Chondrocyte (in vitro differentiated cells): ENCODE data around the gene KCNQ1. TPM values are rescaled to one million over a fixed set of nuclear protein-coding genes. Genes with fewer than 3 reads are reported as not detected.

Experiments used
- DNase-seq: peaks from one replicate; pipeline ENCODE4 v3.0.0; 2021; ENCODE audit warnings: mixed read lengths, low spot score
- H3K27ac Mint-ChIP-seq: one replicate; pipeline ENCODE4 v1.8.0; 2021; ENCODE audit warnings: mild to moderate bottlenecking, moderate library complexity, mixed read lengths; ENCODE audit not compliant: unreplicated experiment
- H3K27me3 Mint-ChIP-seq: 2 replicates; pipeline ENCODE4 v1.8.0; 2021; ENCODE audit warnings: low read depth, mixed read lengths
- H3K36me3 Mint-ChIP-seq: 2 replicates; pipeline ENCODE4 v1.8.0; 2021; ENCODE audit warnings: low read depth, mixed read lengths
- H3K4me1 Mint-ChIP-seq: 2 replicates; pipeline ENCODE4 v1.8.0; 2021; ENCODE audit warnings: low read depth, mild to moderate bottlenecking, mixed read lengths
- H3K4me3 Mint-ChIP-seq: one replicate; pipeline ENCODE4 v1.8.0; 2021; ENCODE audit warnings: mild to moderate bottlenecking, moderate library complexity, mixed read lengths; ENCODE audit not compliant: unreplicated experiment
- H3K9me3 Mint-ChIP-seq: 2 replicates; pipeline ENCODE4 v1.8.0; 2021; ENCODE audit warnings: low read depth, mixed read lengths
- total RNA-seq: library from RNA; stranded (reverse); gene quantifications from 3 replicates; pipeline ENCODE4 v1.2.1, GENCODE V29; 2021
- TF ChIP-seq, protein P1 (sequence below): fragments of 200-600 bp; sonication (generic); IDR thresholded peaks from 2 replicates; pipeline ENCODE4 v1.5.0; 2021; ENCODE audit warnings: antibody characterized with exemption, mild to moderate bottlenecking, moderate library complexity

Gene KCNQ1
- total RNA-seq, 1 donor from 2014 or later: not detected

DNA sequence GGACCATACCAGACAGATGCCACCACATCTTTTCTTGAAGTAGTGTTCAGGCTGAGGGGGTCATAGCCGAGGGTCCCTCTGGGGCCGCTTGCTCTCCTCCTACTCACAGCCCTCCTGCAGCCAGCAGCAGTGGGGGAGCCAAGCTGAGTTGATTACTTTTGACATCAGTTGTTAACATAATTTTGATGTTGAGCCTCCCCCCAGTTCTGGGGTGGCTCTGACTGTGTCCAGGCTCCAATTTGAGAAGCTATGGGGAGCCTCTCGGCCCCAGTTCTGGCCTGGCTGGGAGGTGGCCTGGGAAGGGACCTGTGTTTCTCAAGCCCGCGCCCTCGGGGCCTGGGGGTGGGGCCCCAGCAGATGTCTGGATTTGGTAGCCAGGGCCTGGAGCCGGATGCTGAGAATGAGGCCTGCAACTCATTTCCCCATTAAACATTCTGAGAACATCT lies 207.0 kb downstream of the KCNQ1 start:
- Mint-ChIP-seq H3K9me3 (peaks cover 55% of the 10 kb centered on the region), H3K27me3 (peaks cover 4% of the 10 kb centered on the region), H3K4me1 (peaks cover 16% of the 10 kb centered on the region), H3K36me3 (peaks cover 38% of the 10 kb centered on the region), H3K27ac (no peak overlapping the region), H3K4me3 (no peak overlapping the region)
- TF ChIP-seq, protein P1, sequence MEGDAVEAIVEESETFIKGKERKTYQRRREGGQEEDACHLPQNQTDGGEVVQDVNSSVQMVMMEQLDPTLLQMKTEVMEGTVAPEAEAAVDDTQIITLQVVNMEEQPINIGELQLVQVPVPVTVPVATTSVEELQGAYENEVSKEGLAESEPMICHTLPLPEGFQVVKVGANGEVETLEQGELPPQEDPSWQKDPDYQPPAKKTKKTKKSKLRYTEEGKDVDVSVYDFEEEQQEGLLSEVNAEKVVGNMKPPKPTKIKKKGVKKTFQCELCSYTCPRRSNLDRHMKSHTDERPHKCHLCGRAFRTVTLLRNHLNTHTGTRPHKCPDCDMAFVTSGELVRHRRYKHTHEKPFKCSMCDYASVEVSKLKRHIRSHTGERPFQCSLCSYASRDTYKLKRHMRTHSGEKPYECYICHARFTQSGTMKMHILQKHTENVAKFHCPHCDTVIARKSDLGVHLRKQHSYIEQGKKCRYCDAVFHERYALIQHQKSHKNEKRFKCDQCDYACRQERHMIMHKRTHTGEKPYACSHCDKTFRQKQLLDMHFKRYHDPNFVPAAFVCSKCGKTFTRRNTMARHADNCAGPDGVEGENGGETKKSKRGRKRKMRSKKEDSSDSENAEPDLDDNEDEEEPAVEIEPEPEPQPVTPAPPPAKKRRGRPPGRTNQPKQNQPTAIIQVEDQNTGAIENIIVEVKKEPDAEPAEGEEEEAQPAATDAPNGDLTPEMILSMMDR: no peak
- peak; percentile 51 for DNase-seq

- H3K36me3 Mint-ChIP-seq: peaks cover 35% of the 10 kb centered on the region
- no peak overlapping the region for H3K4me3 Mint-ChIP-seq
- H3K27me3 Mint-ChIP-seq: no peaks in the 10 kb centered on the region
- H3K4me1 Mint-ChIP-seq: peaks cover 19% of the 10 kb centered on the region
- H3K9me3 Mint-ChIP-seq: peaks cover 52% of the 10 kb centered on the region
- no peak overlapping the region for H3K27ac Mint-ChIP-seq
- TF ChIP-seq, protein P1: no peak
- DNase-seq: no peak
Observed at GRCh38 chr11:2652333-2653197, 207.8 kb downstream of the KCNQ1 start.

DNA sequence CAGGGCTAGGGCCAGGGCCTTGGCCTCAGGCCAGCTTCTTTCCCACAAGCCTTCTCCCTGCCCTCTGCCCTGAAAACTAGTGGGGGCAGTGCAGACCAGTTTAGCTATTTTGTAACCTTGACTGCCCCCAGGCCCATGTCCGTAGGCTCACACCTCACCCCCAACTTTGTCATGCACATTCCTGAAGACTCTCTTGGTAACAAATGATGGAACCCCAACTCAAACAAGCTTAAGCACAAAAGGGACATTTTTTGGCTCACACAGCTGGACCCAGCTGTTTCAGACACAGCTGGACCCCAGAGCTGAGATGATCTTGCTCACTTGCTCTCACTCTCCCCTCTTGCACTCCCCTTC lies 208.4 kb downstream of the KCNQ1 start:
- DNase-seq: no peak
- Mint-ChIP-seq H3K4me3 (no peak overlapping the region), H3K27me3 (no peaks in the 10 kb centered on the region), H3K4me1 (peaks cover 19% of the 10 kb centered on the region), H3K36me3 (peaks cover 33% of the 10 kb centered on the region), H3K27ac (peak overlapping the region; percentile 53), H3K9me3 (peaks cover 49% of the 10 kb centered on the region)
- TF ChIP-seq, protein P1: no peak

- TF ChIP-seq, protein P1: no peak
- H3K4me1 Mint-ChIP-seq: peaks cover 23% of the 10 kb centered on the region
- no peaks in the 10 kb centered on the region for H3K27me3 Mint-ChIP-seq
- DNase-seq: peak; percentile 61
- peak overlapping the region; percentile 28 for H3K4me3 Mint-ChIP-seq
- peaks cover 47% of the 10 kb centered on the region for H3K9me3 Mint-ChIP-seq
- H3K27ac Mint-ChIP-seq: peak overlapping the region; percentile 20
- peaks cover 38% of the 10 kb centered on the region for H3K36me3 Mint-ChIP-seq
Observed at GRCh38 chr11:2653930-2654739, 209.3 kb downstream of the KCNQ1 start.

DNA sequence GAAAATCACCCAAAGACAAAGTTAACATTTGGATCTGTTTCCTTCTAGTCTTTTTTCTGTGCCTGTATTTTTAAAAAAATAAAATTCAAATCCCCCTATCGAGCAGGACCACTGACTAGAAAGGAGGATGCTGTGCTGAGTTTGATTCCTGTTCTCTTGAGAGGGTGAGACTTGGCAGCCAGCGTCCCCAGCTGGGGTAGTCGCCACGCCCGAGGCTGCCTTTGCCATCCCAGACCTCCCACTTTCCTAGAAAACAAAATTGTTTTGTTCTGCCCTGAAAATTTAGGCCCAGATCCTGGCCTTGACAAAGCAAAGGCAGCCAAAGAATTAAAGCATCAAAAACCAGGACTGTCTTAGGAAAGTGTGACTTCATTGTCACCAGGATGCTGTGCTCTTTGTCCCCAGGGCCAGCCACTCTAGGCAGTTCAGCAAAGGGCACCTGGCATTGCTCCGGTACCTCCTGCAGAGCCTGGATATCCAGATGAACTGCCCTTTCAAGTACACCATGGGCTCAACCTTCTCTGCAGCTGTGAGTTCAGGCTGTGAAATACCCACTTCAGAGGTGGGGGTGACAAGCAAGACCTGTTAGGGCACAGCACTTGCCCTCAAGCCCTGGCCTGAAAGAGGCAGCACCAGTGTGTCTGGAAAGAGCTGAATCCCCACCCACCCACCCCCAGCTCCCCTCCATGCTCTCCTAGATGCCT lies 210.4 kb downstream of the KCNQ1 start:
- Mint-ChIP-seq H3K4me1 (peaks cover 23% of the 10 kb centered on the region), H3K9me3 (peaks cover 41% of the 10 kb centered on the region), H3K27ac (peak overlapping the region; percentile 17), H3K4me3 (no peak overlapping the region), H3K36me3 (peaks cover 31% of the 10 kb centered on the region), H3K27me3 (no peaks in the 10 kb centered on the region)
- TF ChIP-seq, protein P1: no peak
- DNase-seq: no peak
